Activated CD4-positive, alpha-beta T cell treated with anti-CD3 and anti-CD28 coated beads, Interleukin-2, Interleukin-4, amounts not matched to agents 100 ng/mL and 50 ng/mL, durations not matched to agents 16 hours and 8 hours (primary cell): ENCODE results near the gene EIPR1.

Experiments used
- DNase-seq: peaks from one replicate; pipeline ENCODE4 v3.0.0-alpha.2; 2020; ENCODE audit warnings: low spot score

The EIPR1 gene

DNA sequence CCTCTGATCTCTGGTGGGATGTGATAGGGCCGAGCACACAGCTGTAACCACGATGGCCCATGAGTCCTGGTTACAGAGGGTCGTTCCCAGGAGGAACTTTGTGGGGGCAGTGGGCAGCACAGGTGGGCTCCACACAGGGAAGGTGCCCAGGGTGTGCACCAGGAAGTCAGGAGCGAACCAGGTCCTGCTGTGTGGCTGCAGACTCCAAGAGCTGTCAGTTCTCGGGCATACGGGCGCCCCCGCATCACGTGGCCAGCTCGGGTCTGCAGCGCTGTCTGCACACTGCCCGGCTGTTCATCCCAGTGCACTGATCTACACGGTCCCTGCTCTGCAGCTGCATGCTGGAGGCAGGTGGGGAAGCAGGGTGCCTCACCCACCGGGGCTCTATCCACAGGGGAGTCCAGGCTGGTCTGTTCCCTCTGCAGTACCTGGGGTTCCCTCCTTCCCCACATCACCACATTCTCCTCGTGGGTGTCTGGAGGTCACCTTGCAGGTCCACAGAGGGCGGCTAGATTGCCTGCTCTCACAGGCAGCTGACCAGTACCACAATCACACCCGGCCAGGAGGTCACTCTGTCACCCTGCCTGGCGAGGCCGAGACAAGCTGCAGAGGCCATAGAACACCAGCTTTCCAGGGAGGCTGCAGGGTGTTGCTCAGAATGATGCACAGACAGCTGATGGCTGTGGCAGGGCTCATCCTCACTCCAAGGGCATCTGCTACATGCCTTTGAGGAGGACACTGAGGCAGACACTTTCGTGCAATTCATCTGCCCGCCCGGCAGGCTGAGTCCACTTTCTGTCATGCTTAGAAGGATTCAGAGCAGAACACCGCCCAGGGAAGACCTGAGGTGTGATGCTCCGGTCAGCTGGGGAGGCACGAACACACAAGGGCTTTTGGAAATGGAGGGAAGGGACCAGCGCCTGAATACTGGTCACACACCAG lies 202.7 kb downstream of the EIPR1 start:
- no peak for DNase-seq

GRCh38 chr2:3173031-3173430 lies 204.6 kb downstream of the EIPR1 start:
- no peak for DNase-seq

- no peak for DNase-seq
Measured at GRCh38 chr2:3172265-3172935, 205.2 kb downstream of the EIPR1 start.

- no peak for DNase-seq
Measured at GRCh38 chr2:3171564-3172264, 205.9 kb downstream of the EIPR1 start.

DNA sequence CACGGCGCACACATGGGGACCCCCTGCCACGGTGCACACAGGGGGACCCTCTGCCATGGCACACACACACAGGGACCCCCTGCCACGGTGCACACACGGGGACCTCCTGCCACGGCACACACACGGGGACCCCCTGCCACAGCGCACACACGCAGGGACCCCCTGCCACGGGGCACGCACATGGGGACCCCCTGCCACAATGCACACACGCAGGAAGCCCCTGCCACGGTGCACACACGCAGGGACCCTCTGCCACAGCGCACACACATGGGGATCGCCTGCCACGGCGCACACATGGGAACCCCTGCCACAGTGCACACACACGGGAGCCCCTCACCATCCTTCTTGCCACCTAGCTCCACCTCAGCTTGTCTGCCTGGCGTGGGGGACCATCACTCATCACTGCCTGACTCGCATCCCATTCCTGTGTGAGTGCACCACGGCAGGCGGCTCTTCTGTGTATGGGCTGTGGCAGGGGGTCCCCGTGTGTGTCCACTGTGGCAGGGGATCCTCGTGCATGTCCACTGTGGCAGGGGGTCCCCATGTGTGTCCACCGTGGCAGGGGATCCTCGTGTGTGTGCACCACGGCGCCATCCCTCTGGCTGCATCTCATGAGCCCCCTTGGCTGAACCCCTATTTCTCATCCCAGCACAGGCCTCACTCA lies 206.7 kb downstream of the EIPR1 start:
- DNase-seq = no peak

DNA sequence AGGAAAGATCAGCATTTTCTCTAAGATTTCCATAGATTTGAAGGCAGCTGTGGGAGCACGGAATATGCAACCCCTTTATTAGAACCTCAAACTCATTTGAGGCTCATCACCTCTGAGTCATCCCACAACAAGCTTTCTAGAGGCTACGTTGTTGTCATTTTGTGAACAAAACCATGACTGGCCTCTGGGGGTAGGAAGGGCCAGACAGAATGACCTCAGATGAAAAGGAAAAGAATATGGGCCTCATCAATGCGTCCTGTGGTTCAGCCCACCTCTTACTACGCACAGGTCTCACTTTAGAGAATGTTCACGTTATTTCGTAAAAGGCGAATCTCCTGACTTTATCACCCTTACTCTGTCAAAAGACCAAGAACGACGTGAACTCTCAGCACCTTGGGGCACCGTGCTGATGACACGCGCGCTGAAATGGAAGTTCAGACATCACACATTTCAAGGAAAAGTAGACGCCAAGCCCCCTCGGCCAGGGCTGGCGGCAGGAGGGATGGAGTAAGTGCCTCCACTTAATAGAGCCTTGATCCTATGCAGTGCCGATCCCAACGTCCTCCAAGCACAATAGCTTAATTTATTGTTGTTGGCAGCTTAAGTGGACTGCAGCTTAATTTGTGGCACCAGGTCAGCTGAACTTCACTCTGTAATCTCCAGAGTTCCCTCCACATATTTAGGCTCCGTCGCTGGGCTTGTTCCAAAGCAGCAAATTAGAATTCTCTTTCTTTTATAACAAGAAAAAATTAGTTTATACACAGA lies 208.3 kb downstream of the EIPR1 start:
- DNase-seq = no peak

GRCh38 chr2:3168230-3168891 lies 209.3 kb downstream of the EIPR1 start:
- no peak for DNase-seq

DNA sequence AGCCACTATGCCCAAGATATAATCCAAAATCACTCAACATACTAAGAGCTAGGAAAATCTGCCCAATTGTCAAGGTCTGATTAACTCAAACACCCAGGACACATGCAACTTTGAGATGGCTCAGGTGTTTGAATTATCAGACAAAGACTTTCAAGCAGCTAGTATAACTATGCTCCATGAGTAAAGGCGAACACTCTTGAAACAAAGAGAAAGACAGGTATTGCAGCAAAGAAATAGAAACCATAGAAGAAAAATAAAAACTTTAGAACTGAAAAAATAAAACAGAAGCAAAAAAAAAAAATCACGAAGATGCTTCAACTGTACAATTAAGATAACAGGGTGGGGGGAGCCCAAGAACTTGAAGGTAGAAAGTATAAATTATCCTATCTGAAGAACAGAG lies 214.2 kb downstream of the EIPR1 start:
- DNase-seq = no peak

- no peak for DNase-seq
Measured at GRCh38 chr2:3162442-3163077, 215.1 kb downstream of the EIPR1 start.

GRCh38 chr2:3160751-3161330 lies 216.8 kb downstream of the EIPR1 start:
- no peak for DNase-seq

DNA sequence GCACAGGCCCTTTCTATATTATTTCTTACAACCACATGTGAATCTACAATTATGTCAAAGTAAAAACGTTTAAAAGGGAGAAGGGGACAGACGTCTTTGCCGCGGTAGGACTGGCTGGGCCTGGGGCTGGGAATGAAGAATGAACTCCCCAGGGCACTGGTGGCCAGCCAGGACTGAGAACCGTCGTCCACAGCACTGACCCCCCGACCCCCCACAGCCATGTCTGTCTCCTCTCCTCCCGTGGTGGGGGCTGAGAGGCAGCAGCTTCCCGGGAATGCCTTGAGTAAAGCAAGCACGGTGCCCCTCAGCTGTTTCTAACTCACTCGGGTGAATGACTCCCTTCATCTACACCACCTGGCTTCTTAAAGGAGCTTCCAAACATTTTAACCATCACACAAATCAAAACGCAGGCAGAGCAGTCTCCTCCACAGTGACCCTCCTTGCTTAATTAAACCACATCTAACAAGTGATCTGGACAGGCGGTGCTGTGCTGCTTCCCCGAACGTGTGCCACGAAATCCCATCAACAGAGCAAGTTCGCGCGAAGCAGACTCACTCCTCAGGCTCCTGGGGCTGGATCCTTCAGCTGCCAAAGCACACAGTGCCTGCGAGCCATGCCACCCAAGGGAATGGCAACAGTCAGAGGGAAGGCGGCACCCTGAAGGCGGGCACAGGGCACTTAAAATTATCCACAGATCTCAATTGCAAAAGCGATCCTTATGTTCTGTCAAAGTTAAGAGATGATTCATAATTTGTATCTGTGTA lies 217.7 kb downstream of the EIPR1 start:
- DNase-seq = no peak

DNA sequence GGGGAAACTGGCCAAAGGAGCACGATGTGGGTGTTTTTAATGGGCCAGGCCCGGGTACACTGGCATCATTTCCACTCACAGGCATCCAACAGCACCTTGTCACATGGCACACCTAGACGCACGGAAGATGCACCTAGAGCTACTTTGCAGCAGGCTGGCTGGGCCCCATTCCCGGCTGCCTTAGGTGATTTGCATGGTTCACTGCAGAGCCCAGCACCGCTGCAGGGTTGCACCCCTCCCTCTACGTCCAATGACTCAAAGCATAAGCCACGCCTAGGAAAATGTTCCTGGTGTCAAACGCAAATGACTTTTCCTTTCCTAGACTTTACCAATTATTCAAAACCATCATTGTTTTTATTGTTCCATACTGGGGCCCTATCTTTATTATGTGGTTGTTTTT lies 222.9 kb downstream of the EIPR1 start:
- DNase-seq = no peak

DNA sequence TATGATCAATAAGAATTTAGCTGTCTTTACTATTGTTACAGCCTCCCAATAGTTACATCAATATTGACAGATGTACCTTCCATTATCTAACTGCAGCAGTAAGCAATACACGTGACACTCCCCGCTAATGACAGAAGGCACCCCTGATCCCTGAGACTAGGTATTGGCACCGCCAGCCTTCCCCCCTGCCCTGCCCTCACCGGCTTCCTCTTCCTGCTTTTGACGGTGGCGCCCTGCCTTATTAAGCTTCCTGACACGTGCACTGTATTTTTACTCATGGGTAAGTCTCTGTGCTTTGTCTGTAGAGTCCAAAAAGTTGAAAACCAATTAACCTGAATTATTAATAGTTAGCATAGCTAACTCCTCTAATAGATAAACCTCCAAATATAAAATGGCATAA lies 223.5 kb downstream of the EIPR1 start:
- no peak for DNase-seq

DNA sequence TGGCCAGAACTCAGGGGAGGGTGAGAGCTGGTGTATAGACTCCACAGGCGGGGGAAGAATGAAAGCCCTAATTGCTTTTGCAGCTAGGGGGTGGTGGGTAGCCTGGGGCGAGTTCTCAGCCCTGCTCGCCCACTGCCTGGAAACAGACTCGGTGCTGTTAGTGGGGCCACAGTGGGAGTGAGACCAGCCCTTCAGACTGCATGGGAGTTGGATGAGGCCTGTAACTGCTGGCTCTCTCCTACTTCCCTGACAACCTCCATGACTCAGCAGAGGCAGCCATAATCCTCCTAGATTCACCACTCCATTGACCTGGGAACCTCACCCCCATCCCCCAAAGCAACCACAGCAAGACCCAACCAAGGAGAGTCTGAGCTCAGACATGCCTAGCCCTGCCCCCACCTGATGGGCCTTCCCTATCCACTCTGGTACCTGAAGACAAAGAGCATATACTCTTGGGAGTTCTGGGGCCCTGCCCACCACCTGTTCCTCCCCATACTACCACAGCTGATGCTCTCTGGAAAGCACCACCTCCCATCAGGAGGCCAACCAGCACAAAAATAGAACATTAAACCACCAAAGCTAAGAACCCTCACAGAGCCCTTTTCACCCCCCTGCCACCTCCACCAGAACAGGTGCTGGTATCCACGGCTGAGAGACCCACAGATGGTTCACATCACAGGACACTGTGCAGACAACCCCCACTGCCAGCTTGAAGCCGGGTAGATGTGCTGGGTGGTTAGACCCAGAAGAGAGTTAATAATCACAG lies 226.3 kb downstream of the EIPR1 start:
- DNase-seq = no peak

- no peak for DNase-seq
Measured at GRCh38 chr2:3149441-3150217, 228.0 kb downstream of the EIPR1 start.

DNA sequence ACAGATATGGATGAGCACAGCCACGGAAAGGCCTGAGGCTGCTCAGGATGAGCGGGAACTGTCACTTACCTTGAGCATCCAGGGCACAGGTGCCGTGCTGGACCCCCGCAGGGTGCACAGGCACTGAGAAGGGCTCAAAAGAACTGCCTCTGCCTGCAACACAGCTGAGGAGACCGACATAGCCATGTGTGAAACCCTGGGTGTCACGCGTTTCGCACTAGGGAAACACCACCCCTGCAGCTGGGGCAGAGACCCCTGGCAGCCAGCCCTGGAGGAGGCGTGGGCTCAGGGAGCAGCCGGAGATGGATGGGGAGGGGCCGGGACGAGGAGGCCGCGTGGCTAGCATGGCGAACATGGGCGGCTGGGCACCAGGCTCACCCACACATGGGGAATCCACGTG lies 228.9 kb downstream of the EIPR1 start:
- no peak for DNase-seq

DNA sequence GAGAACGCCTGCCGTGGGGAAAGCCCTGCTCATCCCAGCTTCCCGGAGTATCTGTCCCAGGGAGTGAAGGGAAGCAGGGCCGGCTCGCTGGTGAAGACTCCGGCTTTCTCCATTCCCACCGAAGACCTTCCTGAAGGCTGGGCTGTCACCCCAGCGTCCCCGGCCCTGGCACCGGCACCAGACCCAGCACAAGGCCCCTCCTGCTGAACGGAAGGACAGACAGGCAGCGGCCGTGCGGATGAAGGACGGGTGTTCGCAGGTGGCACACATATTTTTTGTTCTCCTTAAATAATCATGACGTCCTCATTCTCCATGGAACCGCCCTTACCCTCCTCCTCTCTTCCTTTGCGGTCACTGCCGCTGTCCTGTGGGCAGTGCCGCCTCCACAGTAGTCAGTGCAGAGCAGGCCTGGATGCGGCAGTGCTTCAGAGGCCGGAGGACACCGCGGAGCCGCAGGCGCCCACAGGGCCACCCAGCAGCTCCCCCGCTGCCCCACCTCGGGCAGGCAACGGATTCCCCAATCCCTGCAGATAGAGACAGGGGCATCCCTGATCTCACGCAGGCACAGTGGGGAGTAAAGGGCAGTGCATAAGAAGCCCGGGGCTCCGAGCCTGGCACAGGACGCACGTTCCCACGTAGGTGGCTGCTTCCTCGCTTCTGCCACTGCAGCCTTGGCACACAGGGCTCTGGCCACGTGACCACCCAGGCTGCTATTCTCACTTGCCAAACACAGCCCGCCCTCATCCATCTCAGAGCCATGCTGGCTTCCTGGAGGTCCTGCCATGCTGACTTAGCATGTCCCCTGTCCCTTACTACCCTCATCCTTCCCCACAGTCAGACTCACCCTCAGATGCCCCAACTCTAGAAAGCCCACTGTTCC lies 229.7 kb downstream of the EIPR1 start:
- no peak for DNase-seq
